ENCODE results near the gene TMEM183A. TPM values are rescaled to one million over a fixed set of nuclear protein-coding genes. Genes with fewer than 3 reads are reported as not detected.
"Not testable (repeated sequence)": the region's sequence is repeated elsewhere in the genome, so short reads cannot be mapped to it uniquely, and the experiment has no call there.

The TMEM183A gene
- total RNA-seq, 1 donor from 2014 or later = 81.9 TPM

DNA sequence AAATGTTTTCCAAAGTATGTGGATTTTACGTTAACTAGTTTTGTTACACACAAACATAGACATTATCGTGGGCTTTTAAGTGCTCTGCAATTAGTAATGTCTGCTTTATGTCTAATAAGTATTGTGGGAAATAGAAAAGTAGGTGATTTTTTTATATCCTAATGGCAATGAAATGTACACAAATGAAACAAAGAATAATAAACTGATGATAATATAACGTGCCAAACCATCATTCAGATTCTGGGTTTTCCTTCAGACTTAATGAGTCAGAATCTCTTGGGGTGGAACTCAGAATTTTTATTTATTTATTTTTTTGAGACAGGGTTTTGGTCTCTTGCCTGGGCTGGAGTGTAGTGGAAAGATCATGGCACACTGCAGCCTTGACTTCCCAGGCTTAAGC is 2.0 kb downstream of the TMEM183A start:
- TF ChIP-seq, protein P1, sequence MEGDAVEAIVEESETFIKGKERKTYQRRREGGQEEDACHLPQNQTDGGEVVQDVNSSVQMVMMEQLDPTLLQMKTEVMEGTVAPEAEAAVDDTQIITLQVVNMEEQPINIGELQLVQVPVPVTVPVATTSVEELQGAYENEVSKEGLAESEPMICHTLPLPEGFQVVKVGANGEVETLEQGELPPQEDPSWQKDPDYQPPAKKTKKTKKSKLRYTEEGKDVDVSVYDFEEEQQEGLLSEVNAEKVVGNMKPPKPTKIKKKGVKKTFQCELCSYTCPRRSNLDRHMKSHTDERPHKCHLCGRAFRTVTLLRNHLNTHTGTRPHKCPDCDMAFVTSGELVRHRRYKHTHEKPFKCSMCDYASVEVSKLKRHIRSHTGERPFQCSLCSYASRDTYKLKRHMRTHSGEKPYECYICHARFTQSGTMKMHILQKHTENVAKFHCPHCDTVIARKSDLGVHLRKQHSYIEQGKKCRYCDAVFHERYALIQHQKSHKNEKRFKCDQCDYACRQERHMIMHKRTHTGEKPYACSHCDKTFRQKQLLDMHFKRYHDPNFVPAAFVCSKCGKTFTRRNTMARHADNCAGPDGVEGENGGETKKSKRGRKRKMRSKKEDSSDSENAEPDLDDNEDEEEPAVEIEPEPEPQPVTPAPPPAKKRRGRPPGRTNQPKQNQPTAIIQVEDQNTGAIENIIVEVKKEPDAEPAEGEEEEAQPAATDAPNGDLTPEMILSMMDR (IDR thresholded peaks at IDR 0.05; ENCODE audit: insufficient read depth, low read length, poor library complexity, severe bottlenecking) = no peak
- Histone ChIP-seq H3K36me3 (ENCODE audit: control insufficient read depth, insufficient read depth, low read length) (no peaks in the 10 kb centered on the region), H3K27me3 (ENCODE audit: control insufficient read depth, insufficient read depth, low read length) (no peaks in the 10 kb centered on the region), H3K4me3 (ENCODE audit: low read depth, low read length) (no peak overlapping the region)
- DNase-seq (ENCODE audit: low read depth) = no peak

DNA sequence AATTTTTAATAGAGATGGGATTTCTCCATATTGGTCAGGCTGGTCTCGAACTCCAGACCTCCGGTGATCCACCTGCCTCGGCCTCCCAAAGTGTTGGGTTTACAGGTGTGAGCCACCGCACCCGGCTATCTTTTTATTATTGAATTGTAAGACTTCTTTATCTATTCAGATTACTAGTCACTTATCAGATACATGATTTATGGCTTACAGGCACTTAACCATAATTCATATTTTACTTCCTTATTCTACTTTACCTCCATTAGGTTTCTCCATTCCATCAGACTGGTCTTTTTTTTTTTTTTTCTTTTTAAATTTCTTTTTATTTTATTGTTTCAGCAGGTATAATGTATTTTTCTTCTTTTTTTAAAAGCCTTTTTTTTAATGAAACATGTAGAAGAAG is 4.4 kb downstream of the TMEM183A start:
- peaks cover 1% of the 10 kb centered on the region for H3K36me3 ChIP-seq (ENCODE audit: control insufficient read depth, insufficient read depth, low read length)
- no peaks in the 10 kb centered on the region for H3K27me3 ChIP-seq (ENCODE audit: control insufficient read depth, insufficient read depth, low read length)
- TF ChIP-seq, protein P1 (IDR thresholded peaks at IDR 0.05; ENCODE audit: insufficient read depth, low read length, poor library complexity, severe bottlenecking) = no peak
- DNase-seq (ENCODE audit: low read depth) = no peak
- H3K4me3 ChIP-seq (ENCODE audit: low read depth, low read length) = no peak overlapping the region

DNA sequence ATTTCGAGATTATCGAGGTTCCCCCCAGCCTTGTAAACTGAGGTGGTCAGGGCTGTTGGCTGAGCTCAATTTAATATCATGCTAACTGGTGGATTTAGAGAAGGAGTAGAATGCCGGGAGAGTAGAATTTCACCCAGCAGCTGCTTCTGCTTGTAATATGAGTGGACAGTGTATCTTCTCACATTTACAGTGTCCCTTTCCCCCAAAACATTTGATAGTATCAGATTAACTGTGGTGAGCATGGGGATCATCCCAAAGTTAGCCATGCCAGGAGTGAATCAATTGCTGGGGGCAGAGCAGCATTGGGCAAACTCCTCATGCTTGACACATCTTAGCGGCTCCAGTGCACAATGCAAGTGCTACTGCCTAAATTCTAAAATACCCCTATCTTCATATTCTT is 9.9 kb downstream of the TMEM183A start:
- Histone ChIP-seq H3K36me3 (ENCODE audit: control insufficient read depth, insufficient read depth, low read length) (peaks cover 1% of the 10 kb centered on the region), H3K27me3 (ENCODE audit: control insufficient read depth, insufficient read depth, low read length) (no peaks in the 10 kb centered on the region), H3K4me3 (ENCODE audit: low read depth, low read length) (no peak overlapping the region)
- TF ChIP-seq, protein P1 (IDR thresholded peaks at IDR 0.05; ENCODE audit: insufficient read depth, low read length, poor library complexity, severe bottlenecking) = no peak
- no peak for DNase-seq (ENCODE audit: low read depth)

DNA sequence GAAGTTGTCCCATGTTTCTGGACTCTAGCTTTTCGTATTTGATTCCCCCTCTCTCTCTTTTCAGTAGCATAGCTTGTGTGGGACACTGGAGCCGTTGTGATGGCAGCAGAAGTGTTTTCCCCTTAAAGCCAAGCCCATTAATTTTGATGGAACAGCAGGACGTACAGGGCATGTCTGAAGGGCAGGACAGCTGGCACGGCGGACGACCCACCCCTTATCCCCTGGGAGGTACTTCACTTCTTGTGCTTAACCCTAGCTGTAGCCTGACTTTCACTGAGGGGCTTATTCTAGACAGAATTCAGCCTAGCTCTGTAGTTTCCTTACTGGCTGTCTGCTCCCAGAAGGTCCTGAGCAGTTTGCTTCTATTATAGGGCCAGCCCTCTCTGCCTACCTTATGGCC is 10.5 kb downstream of the TMEM183A start:
- H3K27me3 ChIP-seq (ENCODE audit: control insufficient read depth, insufficient read depth, low read length) = no peaks in the 10 kb centered on the region
- no peak overlapping the region for H3K4me3 ChIP-seq (ENCODE audit: low read depth, low read length)
- H3K36me3 ChIP-seq (ENCODE audit: control insufficient read depth, insufficient read depth, low read length) = peaks cover 1% of the 10 kb centered on the region
- DNase-seq (ENCODE audit: low read depth) = no peak
- TF ChIP-seq, protein P1 (IDR thresholded peaks at IDR 0.05; ENCODE audit: insufficient read depth, low read length, poor library complexity, severe bottlenecking) = no peak

DNA sequence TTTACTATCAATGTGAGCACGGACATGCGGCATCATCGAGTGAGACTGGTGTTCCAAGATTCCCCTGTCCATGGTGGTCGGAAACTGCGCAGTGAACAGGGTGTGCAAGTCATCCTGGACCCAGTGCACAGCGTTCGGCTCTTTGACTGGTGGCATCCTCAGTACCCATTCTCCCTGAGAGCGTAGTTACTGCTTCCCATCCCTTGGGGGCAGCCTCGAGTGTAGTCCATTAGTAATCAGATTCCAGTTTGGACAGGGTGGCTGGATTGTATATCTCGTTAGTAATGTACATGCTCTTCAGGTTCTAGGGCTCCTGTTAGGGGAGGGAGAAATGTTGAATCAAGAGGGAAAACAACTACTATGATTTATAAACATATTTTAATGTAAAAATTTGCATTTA is 15.7 kb downstream of the TMEM183A start:
- not testable (repeated sequence) for H3K36me3 ChIP-seq (ENCODE audit: control insufficient read depth, insufficient read depth, low read length); H3K4me3 ChIP-seq (ENCODE audit: low read depth, low read length); DNase-seq (ENCODE audit: low read depth)
- H3K27me3 ChIP-seq (ENCODE audit: control insufficient read depth, insufficient read depth, low read length) = peaks cover 12% of the 10 kb centered on the region

DNA sequence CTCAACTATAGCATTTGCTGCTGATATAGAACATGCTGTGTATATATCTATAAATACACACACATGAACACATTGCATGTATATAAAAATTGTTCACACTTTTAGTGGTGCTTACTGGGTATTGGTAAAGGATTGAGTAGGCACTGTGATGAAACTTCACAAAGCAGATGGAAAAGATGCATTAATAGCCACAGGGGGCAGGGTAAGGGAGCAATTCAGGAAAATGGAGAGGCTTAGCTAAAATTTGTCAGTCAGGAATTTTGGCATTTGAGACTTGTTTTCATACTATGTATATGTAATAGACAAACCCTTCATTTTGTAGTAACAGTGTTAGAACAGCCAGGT is 18.5 kb downstream of the TMEM183A start:
- H3K4me3 ChIP-seq (ENCODE audit: low read depth, low read length) = no peak overlapping the region
- DNase-seq (ENCODE audit: low read depth) = no peak
- H3K27me3 ChIP-seq (ENCODE audit: control insufficient read depth, insufficient read depth, low read length) = peaks cover 14% of the 10 kb centered on the region
- TF ChIP-seq, protein P1 (IDR thresholded peaks at IDR 0.05; ENCODE audit: insufficient read depth, low read length, poor library complexity, severe bottlenecking) = no peak
- H3K36me3 ChIP-seq (ENCODE audit: control insufficient read depth, insufficient read depth, low read length) = no peaks in the 10 kb centered on the region

Measured in kidney epithelial cell (primary cell).